Activated CD4-positive, CD25-positive, alpha-beta regulatory T cell treated with anti-CD3 and anti-CD28 coated beads, Interleukin-2, amount 50 U/mL, for 72 hours (primary cell): Measurements from ENCODE around the gene PNKP.
A peak's percentile ranks its signal among the peaks of the same experiment; 100 is the strongest.

Experiments
- DNase-seq: peaks from one replicate; pipeline ENCODE4 v3.0.0; 2021

PNKP gene

DNA sequence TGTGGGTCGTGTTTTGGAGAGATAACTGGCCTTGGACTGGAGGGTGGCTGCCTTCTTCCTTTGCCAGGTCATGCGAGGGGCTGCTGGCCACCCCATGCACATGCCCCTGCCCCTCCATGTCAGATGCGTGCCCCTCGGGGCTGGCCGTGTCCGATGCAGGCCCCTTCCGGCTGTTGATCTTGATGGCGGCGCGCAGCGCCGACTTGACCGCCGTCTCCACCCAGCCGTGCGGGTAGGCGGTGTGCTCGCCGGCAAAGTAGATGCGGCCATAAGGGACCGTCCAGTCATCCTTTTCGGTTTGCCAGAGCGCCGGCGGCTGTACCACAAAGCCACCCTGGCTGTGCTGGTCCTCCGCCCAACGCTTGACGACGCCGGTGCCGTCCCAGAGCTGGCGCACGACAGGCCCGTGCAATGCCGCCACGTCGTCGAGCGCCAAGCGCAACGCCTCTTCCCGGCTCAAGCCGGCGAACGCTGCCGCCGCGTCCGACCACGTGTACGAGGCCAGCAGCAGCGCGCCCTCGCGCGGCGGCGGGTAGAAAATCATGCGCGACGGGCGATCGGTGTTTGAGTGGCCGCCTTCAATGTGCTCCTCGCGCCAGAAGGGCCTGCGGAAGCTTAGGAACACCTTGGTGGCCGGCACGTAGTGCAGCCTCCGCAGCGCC, 22.4 kb upstream of the PNKP start:
- DNase-seq, result peak; percentile 76

DNA sequence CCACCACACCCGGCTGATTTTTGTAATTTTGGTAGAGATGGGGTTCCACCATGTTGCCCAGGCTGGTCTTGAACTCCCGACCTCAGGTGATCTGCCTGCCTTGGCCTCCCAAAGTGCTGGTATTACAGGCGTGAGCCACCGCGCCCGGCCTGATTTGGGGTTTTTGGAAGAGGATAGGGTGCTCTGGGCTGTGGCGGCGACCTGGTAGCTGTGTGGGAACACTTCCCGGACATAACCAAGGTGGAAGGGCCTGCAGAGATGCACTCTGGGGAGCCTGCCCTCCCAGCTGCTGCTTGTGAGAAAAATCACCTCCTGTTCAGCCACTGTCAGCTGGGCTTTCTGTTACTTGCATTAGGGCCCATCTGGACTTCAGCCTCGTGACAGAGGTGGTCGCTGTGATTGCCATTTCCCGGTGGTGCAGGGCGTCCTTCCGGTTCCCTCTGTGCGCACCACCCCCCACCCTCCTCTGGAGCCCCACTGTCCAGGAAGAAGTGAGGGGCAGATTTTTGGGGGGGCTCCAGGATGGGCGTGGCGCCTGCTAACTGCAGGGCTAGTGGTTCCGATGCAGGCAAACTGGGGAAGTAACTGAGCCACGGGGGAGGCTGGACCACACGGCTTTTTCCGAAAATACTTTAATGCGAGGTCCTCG, 21.8 kb upstream of the PNKP start:
- no peak for DNase-seq

DNA sequence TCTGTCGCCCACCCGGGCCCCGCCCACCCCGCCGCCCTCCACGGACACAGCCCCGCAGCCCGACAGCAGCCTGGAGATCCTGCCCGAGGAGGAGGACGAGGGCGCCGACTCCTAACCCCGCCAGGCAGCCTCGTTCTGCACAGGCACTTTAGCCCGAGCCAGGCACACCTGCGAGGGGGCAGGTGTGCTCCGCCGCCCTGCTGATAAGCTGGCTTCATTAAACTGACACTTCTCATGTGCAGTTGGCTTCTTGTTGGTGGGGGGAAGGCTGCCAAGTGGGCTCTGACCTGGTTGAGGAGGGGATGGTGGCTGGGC, 21.1 kb upstream of the PNKP start:
- DNase-seq, result no peak

DNA sequence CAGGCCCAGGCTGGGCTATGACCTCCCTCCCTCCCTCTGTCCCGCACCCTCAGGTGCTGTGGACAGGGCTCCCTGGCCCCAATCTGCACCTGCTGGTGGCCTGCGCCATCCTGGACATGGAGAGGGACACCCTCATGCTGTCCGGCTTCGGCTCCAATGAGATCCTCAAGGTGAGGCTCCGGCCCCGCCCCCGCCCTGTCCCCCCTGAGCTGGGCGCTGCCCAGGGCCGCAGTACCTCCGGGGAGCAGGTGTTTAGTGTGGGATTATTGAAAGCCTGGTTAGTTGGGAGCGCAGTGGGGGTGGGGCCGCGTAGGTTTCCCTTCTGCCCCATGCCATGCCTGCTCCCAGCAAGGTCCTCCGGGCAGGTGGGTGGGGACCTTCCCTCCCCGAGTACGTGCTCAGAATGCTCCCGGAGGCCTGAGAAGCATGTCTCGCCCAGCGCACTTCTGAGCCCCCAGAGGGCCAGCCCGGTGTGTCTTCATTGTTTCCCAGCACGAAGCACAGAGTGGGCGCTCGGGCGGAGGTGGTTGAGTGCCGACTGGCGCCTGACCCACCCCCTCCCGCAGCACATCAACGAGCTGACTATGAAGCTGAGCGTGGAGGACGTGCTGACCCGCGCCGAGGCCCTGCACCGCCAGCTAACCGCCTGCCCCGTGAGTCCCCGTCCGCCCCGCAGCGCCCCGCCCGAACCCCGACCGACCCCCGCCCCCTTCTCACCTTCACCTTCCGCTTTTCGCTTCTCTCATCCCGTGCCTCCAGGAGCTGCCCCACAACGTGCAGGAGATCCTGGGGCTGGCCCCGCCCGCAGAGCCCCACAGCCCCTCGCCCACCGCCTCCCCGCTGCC, 20.5 kb upstream of the PNKP start:
- DNase-seq, result no peak

DNA sequence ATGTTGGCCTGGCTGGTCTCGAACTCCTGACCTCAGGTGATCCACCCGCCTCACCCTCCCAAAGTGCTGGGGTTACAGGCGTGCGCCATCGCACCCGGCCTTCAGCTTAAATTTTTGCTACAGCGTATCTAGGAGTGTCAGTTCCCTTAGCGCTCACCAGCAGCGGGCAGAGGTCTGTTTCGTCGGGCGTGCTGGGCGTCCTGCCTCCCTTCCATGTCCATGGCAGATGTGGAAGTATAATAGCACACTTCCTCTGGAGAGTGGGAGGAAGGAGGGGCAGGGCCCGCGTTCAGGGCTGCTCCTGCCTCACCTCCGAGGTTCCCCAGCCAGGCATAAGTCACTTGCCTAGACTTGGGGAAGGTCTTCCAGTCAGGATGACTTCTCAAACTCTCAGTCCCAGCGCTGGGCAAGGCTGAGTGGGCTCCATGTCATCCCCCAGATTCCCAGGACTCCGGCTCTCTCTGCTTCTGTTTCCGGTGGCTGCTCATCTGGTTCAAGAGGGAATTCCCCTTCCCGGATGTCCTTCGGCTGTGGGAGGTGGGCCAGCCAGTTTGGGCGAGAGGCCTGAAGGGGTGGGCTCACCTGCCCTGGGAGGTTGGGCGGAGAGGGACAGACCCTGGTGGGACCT, 19.8 kb upstream of the PNKP start:
- no peak for DNase-seq

DNA sequence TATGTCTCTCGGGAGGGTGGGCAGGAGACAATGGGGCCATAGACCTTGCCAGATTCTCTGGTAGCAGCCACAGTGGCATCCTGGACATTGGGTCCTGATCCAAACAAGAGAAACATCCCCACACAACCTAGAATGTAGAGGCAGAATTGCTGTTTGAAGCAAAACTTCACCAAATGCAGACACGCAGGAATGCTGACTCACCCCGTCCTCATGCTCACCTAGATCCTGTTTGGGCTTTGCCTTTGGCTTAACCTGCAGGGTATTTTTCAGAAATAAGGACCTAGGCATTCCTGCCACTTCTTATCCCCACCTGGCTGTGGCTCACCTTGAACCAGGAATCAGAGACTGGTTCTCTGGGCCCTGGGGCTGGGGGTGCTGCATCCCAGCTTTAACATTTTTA, 17.4 kb upstream of the PNKP start:
- DNase-seq, result no peak

DNA sequence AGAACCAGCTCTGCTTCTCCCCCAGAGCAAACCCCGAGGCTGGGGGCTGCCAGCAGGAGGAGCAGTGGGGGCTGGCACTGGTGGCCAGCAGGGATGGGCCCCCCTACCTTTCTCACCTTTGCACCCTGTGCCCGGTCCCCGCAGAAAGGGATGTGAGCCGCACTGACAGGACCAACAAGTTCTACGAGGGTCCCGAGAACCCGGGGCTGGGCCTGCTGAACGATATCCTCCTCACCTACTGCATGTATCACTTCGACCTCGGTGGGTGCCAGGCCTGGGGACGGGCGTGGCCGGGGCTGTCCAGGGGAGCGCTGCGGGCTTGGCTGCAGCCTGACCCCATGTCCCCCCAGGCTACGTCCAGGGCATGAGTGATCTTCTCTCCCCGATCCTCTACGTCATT, 16.7 kb upstream of the PNKP start:
- DNase-seq, result no peak

DNA sequence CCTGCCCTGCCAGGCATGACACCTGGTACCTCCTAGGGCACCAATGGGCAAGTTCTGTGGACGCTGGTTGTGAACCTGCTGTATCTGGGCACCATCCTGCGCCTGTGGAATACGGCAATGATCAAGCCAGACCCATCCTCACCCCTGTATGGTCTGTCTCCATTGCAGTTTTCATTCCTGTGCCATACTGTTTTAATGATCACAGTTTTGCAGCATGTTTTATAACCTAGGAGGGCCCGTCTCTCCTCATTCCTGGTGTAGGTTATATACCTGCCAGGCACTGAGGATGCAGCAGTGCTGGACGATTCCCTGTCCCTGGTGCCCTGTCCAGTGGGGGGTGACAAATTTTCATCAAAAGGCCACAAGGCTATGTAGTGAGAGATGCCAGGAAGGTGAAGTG, 15.7 kb upstream of the PNKP start:
- no peak for DNase-seq

DNA sequence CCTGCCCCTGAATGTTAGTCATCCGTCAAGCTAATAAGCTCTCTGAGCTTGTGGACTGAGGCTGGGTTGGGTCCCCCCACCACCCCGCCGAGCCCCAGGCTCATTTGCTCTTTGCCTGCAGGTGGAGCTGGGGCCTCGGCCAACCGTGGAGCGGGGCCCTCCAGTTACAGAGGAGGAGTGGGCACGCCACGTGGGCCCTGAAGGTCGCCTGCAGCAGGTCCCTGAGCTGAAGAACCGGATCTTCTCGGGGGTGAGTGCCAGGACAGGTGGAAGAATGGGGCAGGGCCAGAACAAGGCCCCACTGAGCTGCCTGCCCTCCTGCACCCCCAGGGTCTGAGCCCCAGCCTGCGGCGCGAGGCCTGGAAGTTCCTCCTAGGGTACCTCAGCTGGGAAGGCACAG, 15.3 kb upstream of the PNKP start:
- no peak for DNase-seq

DNA sequence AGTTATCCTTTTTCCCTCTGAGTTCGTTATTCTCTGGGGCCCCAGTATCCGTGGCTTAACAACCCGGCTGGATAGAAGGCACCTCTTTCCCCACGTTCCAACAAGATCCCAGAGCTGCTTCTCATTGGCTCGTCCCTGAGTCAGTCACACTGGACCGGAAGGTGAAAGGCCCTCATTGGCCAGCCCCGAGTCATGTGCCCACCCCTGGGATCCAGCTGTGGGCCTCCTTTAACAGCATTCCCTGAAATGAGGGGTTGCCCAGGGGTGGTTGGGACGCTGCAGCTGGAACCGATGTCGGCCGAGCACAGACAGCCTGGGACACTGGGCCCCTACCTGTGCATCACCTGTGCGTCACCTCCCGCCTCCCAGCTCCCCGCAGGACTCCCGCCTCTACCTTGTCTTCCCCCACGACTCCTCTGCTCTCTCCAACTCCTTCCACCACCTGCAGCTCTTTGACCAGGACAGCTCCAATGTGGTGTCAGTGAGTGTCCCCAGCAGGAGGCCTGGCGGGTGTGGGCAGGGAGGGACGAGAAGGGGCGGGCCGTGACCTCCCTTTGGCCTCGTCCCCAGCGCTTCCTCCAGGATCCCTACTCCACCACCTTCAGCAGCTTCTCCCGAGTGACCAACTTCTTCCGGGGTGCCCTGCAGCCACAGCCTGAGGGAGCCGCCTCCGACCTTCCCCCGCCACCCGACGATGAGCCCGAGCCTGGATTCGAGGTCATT, 14.5 kb upstream of the PNKP start:
- no peak for DNase-seq

DNA sequence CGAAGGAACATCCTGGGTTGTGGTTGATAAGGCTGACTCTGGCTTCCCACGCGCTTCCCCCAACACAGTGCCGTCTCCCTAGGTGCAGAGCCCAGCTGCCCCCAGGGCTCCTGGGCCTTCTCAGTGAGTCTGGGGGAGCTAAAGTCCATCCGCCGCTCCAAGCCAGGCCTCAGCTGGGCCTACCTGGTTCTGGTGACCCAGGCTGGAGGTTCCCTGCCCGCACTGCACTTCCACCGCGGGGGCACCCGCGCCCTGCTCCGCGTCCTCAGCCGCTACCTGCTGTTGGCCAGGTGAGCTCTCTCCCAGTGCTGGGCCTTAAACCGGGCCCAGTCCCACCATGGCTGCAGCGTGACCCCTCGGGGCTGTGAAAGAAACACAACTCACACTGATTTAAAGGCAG, 13.8 kb upstream of the PNKP start:
- DNase-seq, result no peak

DNA sequence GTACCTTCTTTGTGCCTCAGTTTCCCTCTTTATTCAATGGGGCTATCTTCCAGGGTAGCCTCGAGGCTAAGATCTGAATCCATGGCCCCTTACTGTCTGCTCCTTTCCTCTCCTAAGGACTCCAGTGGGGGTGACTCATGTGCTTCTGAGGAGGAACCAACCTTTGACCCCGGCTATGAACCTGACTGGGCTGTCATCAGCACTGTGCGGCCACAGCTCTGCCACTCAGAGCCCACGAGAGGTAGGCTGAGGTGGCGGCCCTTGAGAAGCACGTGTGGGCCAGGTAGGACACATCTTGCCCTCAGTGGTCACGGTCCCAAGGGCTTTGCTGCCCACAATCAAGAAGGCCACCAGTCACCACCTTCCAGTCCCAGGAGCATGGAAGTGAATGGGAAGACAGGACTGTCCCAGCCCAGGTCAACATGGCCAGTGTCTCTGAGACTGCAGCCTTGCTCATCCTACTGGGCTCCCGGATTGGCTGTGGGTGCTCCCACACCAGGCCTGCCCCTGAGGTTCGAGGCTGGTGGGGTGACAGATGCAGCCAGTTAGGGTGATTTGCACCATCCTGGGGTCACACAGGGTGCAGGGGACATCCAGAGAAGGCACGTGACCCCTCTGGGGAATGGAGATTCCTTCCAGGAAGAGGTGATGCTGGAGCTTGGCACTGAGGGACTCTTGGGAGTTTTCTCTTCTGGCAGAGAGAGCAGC, 12.9 kb upstream of the PNKP start:
- DNase-seq, result no peak

DNA sequence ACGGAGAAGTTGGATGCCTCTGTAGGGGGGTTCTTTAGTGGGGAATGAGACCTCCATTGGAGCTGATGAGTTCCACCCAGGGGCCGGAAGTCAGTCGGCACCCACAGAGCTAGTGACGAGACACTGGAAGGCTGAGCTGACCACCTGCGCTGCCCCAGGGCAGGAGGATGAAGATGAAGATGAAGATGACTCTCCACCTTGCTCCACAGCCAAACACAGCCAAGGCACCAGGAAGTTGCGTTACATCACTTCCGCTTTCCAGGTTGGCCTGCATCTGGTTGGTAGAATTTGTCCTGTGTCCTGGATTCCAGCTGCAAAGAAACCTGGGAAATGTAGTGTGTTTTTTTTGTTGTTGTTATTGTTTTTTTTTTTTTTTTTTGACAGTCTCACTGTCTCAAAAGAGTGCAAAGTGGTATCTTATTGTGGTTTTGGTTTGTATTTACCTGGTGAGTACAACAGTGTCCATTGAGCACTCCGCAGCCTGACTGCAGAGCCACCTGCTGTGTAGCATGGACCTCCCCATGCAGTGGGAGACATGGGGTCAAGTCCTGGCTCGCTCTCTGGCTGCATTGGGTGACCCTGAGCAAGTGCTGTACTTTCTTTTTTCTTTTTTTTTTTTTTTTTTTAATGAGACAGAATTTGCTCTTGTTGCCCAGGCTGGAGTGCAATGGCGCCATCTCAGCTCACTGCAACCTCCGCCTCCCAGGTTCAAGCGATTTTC, 12.0 kb upstream of the PNKP start:
- DNase-seq, result no peak

DNA sequence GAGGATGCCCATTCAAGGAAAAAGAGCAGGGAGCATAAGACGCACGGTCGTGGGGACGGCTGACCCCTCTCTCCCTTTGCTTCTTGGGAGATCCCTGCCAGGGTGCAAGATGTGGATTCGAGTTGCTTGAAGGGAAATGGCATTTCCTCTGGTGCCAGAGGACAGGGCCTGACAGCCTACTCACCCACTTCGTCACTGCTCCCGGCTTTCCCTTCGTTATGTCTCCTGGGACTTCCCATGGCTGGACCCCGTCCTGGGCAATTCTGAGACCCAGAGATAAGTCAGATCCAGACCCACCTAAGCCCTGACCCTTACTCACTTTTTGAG, 11.3 kb upstream of the PNKP start:
- DNase-seq, result no peak

DNA sequence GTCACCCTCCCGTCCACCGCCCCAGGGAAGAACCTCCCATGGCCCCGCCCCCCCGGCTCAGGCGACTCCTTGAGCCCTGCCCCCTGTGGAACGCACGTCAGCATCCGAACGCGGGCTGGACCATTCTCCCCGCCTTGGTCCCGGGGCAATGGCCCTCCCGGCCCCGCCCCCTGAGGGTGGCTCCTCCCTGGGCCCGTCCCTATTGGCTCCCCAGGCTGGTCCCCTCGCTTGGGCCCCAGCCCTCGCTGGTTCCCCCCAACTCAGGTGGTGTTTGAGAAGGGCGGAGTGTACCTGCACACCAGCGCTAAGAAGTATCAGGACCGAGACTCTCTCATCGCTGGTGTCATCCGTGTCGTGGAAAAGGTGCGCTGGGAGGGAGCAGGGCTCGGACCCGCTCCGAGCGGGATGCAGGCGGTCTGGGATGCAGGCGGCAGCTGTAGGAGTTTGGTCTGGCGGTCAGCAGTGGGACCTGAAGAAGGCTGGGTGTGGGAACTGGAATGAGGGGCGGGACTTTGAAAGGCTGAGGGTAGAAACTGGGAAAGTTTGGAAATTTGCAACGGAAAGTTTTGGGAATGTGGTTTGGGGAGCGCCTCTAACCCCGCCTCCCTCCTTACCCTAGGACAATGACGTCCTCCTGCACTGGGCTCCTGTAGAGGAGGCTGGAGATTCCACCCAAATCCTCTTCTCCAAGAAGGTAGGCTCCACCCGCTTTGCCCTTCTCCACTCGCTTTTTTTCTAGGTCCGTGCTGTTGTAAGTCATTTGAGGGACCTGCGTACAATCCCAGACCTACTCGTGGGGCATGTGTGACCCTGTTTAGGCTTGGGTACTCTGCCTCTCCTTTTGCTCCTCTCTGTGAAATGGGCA, 10.7 kb upstream of the PNKP start:
- peak; percentile 98 for DNase-seq

DNA sequence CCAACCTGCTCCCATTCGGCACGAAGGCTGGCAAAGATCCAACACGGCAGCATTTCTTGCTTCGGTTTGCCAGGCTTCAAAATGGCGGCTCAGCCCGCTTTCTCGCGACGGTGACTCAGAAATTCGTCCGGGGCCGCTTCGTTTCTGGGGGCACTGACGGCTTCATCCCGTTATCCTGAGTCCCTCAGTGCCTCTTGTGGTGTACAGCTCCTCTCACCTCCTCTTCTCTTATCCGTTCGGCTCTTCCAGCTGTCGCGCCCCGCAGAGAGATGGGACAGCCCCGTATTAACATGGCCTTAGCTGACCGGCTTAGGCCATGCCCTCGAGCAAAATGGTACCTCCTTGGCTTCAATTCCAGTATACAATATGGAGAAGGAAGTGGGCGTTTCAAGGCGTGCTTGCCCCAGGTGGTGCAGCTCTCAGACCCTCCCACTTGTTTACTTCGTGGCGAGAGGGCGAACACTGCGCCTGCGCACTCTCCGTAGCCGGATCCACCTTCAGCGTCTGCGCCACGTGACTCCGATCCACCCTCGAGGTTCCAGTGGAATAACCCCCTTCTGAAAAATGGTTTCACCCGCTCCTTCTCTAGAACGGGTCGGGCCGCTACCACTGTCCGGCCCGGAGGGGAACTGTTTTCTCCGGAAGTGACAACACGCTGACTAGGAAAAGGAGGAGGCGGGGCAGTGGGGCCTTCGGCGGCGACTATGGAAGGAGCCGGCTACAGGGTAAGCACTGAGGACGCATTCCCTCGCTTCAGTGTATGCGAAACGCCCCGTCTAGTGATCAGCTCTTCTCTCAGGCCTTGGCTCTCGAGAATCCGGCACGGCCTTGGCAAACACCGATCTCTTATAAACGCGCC, 9.9 kb upstream of the PNKP start, which contains the start of the genes AKT1S1 and TBC1D17:
Gene AKT1S1, minus strand, starts transcription at position 336 of the 859 bp plus-strand sequence. CDS start 4,060 bp downstream, outside the sequence.
Gene TBC1D17, plus strand, starts transcription at position 683 of the 859 bp plus-strand sequence. Its CDS starts 22 bp downstream, at position 705.
- DNase-seq, result peak; percentile 94

DNA sequence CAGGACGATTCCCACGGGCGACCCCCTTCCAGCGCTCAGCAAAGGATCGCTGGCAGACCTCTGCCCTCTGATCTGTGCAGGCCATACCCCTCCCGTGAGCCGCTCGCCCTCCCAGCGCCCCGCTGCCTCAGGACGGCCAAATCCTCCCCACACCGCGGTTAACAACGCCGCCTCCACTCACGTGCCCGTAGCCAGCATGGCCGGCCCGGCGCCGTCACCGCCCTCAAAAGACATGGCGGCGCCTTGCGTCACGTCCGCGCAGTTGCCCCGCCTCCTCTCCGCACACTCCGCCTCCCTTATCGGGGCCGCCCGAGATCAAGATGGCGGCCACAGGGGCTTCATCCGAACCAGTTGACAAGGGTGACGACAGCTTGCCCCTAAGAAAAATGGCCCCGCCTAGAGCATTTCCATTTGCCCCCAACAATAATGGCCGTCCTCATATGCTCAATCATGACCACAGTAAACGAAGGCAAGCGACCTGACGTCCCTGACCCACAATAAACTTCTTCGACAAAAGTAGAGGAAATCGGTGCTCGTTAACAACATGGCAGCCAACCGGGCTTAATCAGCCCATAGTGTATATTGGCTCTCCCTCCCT, 9.1 kb upstream of the PNKP start:
- DNase-seq, result peak; percentile 98

DNA sequence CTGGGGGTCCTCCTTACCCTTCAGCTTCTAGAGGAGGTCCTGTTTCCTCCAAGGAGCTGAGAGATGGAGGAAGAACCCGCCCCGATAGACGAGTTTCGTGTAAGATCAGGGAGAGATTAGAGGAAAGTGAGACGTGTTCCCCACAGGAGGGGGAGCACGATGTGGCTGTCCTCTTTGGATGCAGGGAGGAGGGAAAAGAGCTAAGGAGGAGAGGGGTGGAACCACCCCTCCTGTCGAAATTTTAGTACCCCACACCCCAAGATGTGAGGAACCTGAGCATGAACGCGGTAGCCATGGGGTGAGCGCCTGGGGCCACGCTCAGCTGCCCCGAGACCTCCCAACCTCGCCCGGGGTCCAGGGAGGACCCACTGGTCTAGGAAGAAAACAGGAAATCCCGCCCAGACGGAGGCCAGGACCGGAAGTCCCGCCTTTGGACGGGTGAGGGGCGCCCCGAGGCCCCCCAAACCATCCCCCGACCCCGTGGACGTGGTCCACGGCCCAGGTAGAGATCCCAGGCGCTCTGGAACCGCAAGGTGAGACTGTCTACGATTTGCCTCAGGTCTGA, 8.6 kb upstream of the PNKP start:
- DNase-seq, result peak; percentile 55

DNA sequence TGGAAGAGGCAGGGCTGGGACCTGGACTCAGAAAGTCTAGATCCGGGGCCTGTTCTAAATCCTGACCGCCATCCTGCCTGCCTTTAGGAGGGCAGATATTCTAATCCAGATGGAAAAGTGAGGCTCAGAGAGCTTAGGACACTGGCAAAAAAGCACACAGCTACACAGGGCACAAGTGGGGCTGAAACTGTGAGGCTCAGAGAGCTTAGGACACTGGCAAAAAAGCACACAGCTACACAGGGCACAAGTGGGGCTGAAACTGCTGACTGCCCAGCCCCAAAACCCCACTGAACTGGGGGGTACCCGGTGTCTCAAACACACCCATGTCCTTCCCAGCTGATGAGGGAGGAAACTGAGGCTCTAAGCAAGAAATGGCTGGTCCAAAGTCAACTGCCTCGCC, 7.8 kb upstream of the PNKP start:
- DNase-seq, result no peak
